ENCODE results near the gene TTC21B.

The TTC21B gene

GRCh38 chr2:165902934-165903333, 50.6 kb downstream of the TTC21B start:
- no peak for TF ChIP-seq CTCF (IDR thresholded peaks at IDR 0.05; ENCODE audit: borderline replicate concordance, control extremely low read depth, extremely low read depth, insufficient read depth, missing control alignments)
- no peak for DNase-seq (ENCODE audit: low spot score)
- in situ Hi-C loops (cut with MboI; ENCODE audit: low sequenced_read_pairs, unreplicated experiment) = no loop called here

GRCh38 chr2:165901620-165902298, 51.8 kb downstream of the TTC21B start:
- in situ Hi-C loops (cut with MboI; ENCODE audit: low sequenced_read_pairs, unreplicated experiment) = no loop called here
- no peak for DNase-seq (ENCODE audit: low spot score)
- TF ChIP-seq CTCF (IDR thresholded peaks at IDR 0.05; ENCODE audit: borderline replicate concordance, control extremely low read depth, extremely low read depth, insufficient read depth, missing control alignments) = no peak

GRCh38 chr2:165899311-165899710, 54.3 kb downstream of the TTC21B start:
- TF ChIP-seq CTCF (IDR thresholded peaks at IDR 0.05; ENCODE audit: borderline replicate concordance, control extremely low read depth, extremely low read depth, insufficient read depth, missing control alignments) = no peak
- no peak for DNase-seq (ENCODE audit: low spot score)
- in situ Hi-C loops (cut with MboI; ENCODE audit: low sequenced_read_pairs, unreplicated experiment) = no loop called here

GRCh38 chr2:165898381-165898780, 55.2 kb downstream of the TTC21B start:
- in situ Hi-C loops (cut with MboI; ENCODE audit: low sequenced_read_pairs, unreplicated experiment) = no loop called here
- TF ChIP-seq CTCF (IDR thresholded peaks at IDR 0.05; ENCODE audit: borderline replicate concordance, control extremely low read depth, extremely low read depth, insufficient read depth, missing control alignments) = no peak
- no peak for DNase-seq (ENCODE audit: low spot score)

- no peak for TF ChIP-seq CTCF (IDR thresholded peaks at IDR 0.05; ENCODE audit: borderline replicate concordance, control extremely low read depth, extremely low read depth, insufficient read depth, missing control alignments)
- DNase-seq (ENCODE audit: low spot score) = peak; percentile 12
- in situ Hi-C loops (cut with MboI; ENCODE audit: low sequenced_read_pairs, unreplicated experiment) = no loop called here
Observed at GRCh38 chr2:165897726-165898125, 55.9 kb downstream of the TTC21B start.

GRCh38 chr2:165897074-165897473, 56.5 kb downstream of the TTC21B start:
- no peak for DNase-seq (ENCODE audit: low spot score)
- no peak for TF ChIP-seq CTCF (IDR thresholded peaks at IDR 0.05; ENCODE audit: borderline replicate concordance, control extremely low read depth, extremely low read depth, insufficient read depth, missing control alignments)
- in situ Hi-C loops (cut with MboI; ENCODE audit: low sequenced_read_pairs, unreplicated experiment) = no loop called here
